ENCODE measurements around the gene NABP1.

GRCh38 chr2:191699341-191699945 is 21.5 kb downstream of the NABP1 start:
- TF ChIP-seq ZFX (IDR thresholded peaks at IDR 0.05; ENCODE audit: borderline replicate concordance), result no peak
- TF ChIP-seq CTCF (IDR thresholded peaks at IDR 0.05), result no peak
